GM12874 (cell line): Measurements from ENCODE around the gene EGF.

ENCODE experiments used
- CTCF ChIP-seq: IDR thresholded peaks from 2 replicates; pipeline ENCODE4 v1.5.1; 2011; ENCODE audit warnings: low read depth, mild to moderate bottlenecking, control low read depth, low read length, moderate library complexity; ENCODE audit not compliant: insufficient read depth

The EGF gene

GRCh38 chr4:109977854-109978501 lies 65.3 kb downstream of the EGF start:
- TF ChIP-seq CTCF, result no peak

DNA sequence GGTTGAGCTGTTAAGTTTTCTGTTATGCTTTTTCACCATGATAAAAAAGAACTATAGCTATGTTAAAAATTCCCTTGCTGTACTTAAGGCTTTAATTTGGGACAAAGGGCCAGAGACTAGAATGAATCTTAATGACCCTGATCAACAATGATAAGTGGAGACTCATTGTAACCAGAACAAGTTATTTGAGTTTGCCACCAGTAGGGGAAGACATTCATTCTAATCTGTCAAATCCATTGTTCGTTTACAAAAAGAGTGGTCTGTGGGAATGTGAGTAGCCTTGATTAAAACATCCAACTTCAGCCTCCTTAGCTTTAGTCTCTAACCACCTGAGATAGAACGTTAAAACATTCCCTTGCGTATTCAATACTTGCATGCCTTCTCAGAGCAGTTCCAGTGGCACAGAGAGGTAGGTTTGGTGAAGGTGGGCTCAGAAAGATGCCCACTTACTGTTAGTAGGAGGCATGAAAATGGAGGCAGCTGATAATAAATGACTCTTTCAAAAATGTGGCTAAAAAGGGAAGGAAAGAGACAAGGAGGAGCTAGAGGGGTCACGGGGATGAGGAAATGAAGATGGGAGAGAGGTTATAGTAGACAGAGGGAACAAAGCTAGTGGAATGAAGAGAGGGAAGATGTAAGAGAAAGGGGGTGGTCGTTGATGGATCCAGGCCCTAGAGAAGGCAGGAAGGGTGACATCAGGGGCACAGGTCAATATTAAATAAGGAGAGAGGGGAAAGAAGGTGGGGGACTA lies 66.2 kb downstream of the EGF start:
- TF ChIP-seq CTCF, result no peak

DNA sequence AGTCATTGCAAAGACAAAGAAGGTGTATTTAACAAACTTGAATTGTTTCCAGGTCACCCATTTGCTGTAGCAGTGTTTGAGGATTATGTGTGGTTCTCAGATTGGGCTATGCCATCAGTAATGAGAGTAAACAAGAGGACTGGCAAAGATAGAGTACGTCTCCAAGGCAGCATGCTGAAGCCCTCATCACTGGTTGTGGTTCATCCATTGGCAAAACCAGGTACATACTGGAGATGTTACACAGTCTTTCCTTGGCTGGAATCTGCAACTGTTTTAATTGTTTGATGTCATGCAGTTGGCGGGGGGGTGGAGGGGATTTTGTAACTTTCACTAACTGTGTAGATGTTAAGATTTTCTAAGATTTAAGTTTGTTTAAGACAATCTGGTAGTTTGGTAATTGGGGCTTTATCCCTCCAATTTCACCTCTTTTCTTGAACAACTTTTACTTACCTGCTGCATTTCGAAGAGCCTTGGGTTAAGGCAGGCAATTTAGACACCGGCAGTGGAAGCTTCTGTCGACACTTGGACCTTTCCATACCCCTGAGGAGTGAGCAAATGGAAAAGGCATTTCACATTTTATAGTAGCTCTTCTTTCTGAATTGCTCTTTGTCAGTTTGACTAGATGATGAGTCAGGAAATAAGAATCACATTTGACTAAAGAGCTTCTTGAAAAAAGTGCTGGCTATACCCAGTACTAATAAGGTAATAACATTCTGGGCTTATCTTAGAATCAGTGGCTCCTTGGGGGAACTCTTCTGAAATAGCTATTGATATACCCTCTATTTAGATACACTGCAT lies 67.4 kb downstream of the EGF start:
- no peak for TF ChIP-seq CTCF

- TF ChIP-seq CTCF, result no peak
These were observed 69.3 kb downstream of the EGF start for GRCh38 chr4:109981936-109982335.

GRCh38 chr4:109982521-109982920 lies 69.8 kb downstream of the EGF start:
- no peak for TF ChIP-seq CTCF

- TF ChIP-seq CTCF, result no peak
These were observed 73.6 kb downstream of the EGF start for GRCh38 chr4:109985993-109986974.
